GM18519 (cell line): ENCODE results near the gene NDUFS3.
"Not testable (repeated sequence)": the region's sequence is repeated elsewhere in the genome, so short reads cannot be mapped to it uniquely, and the experiment has no call there.

ENCODE experiments used
- ATAC-seq: cut with Tn5 transposase; IDR thresholded peaks from one replicate; pipeline ENCODE4 v1.9.1; 2021; ENCODE audit warnings: mild to moderate bottlenecking, moderate library complexity; ENCODE audit not compliant: unreplicated experiment, low FRiP score

The NDUFS3 gene

GRCh38 chr11:47578524-47579494, at the start of gene NDUFS3, which contains the start of gene KBTBD4:
Gene NDUFS3 (plus strand): TSS chr11:47579074. CDS start chr11:47579092, 18 bp downstream.
Gene KBTBD4 (minus strand): TSS chr11:47578970. CDS start chr11:47578951, 19 bp downstream.
- peak; percentile 88 for ATAC-seq

- no peak for ATAC-seq
Measured at GRCh38 chr11:47529951-47530350, 48.9 kb upstream of the NDUFS3 start.

- ATAC-seq = not testable (repeated sequence)
Measured at GRCh38 chr11:47530721-47531120, 48.2 kb upstream of the NDUFS3 start.

GRCh38 chr11:47531666-47532065, 47.2 kb upstream of the NDUFS3 start:
- no peak for ATAC-seq

GRCh38 chr11:47532597-47533213, 46.2 kb upstream of the NDUFS3 start:
- ATAC-seq = no peak

GRCh38 chr11:47533690-47534151, 45.2 kb upstream of the NDUFS3 start:
- no peak for ATAC-seq

- no peak for ATAC-seq
Measured at GRCh38 chr11:47534704-47535251, 44.1 kb upstream of the NDUFS3 start.

- ATAC-seq = no peak
Measured at GRCh38 chr11:47536915-47537314, 42.0 kb upstream of the NDUFS3 start.

GRCh38 chr11:47538741-47539565, 39.9 kb upstream of the NDUFS3 start:
- no peak for ATAC-seq

GRCh38 chr11:47539681-47540039, 39.2 kb upstream of the NDUFS3 start:
- ATAC-seq = no peak

GRCh38 chr11:47541070-47541469, 37.8 kb upstream of the NDUFS3 start:
- ATAC-seq = no peak

- no peak for ATAC-seq
Measured at GRCh38 chr11:47545298-47545697, 33.6 kb upstream of the NDUFS3 start.

GRCh38 chr11:47546274-47546673, 32.6 kb upstream of the NDUFS3 start:
- ATAC-seq = not testable (repeated sequence)

- ATAC-seq = no peak
Measured at GRCh38 chr11:47550288-47551047, 28.4 kb upstream of the NDUFS3 start.

GRCh38 chr11:47551086-47551485, 27.8 kb upstream of the NDUFS3 start:
- no peak for ATAC-seq

GRCh38 chr11:47552056-47552565, 26.8 kb upstream of the NDUFS3 start:
- ATAC-seq = no peak

- ATAC-seq = peak; percentile 90
Measured at GRCh38 chr11:47552566-47553405, 26.1 kb upstream of the NDUFS3 start, which contains the start of gene CELF1. Gene CELF1 (minus strand): TSS chr11:47553132. CDS start chr11:47499523, 53,609 bp downstream.

- peak; percentile 15 for ATAC-seq
Measured at GRCh38 chr11:47553406-47553743, 25.5 kb upstream of the NDUFS3 start.
